Activated naive CD4-positive, alpha-beta T cell treated with anti-CD3 and anti-CD28 coated beads, Interleukin-2, amount 10 ng/mL, durations not matched to agents 7 days and 5 days (primary cell): ENCODE results near the gene WNT11.
"Not testable (repeated sequence)": the region's sequence is repeated elsewhere in the genome, so short reads cannot be mapped to it uniquely, and the experiment has no call there.

Source experiments
- CTCF ChIA-PET: fragments of 350-600 bp; sonication (Branson Sonifier 250); formaldehyde crosslinking; loops from one replicate; lab custom pipeline; 2021; ENCODE audit warnings: antibody characterized with exemption; lab: Charles Lee
- DNase-seq: peaks from one replicate; pipeline ENCODE4 v3.0.0-alpha.2; 2020
- H3K27ac Mint-ChIP-seq: one replicate; pipeline ENCODE4 v1.8.0; 2021; ENCODE audit warnings: mild to moderate bottlenecking, moderate library complexity, mixed read lengths
- H3K27me3 Mint-ChIP-seq: one replicate; pipeline ENCODE4 v1.8.0; 2021; ENCODE audit warnings: mild to moderate bottlenecking, mixed read lengths
- H3K36me3 Mint-ChIP-seq: one replicate; pipeline ENCODE4 v1.8.0; 2021; ENCODE audit warnings: mixed read lengths
- H3K4me1 Mint-ChIP-seq: one replicate; pipeline ENCODE4 v1.8.0; 2021; ENCODE audit warnings: mixed read lengths
- H3K4me3 Mint-ChIP-seq: one replicate; pipeline ENCODE4 v1.8.0; 2021; ENCODE audit warnings: mild to moderate bottlenecking, moderate library complexity, mixed read lengths
- H3K9me3 Mint-ChIP-seq: one replicate; pipeline ENCODE4 v1.8.0; 2021; ENCODE audit warnings: mixed read lengths

WNT11 gene

DNA sequence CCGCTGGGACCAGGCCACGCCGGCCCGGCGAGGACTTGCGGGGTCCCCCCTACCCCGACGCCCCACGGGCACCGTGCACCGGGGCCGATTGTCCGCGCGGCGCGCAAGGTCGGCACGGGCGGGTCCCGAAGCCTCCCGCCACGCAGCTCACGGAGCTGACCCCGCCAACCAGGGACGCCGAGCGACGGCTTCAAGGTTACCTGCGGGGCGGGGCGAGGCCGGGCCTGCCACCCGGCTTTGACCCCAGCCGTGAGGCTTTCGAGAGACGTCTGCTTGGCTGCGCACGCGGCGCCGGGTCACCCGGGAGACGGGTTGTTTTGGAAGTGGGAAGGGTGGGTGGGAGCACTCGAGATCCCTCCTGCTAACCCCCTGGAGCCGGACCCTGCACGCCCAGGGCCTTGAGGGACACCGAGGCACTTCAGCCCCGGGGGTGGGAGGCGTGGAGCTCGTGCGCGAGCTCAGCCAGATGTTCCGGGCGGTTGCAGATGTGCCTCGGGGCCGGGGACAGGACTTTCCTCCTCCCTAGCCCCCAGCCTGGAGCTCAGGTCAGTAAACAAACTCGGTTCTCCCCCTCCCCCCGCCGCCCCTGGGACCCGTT, 3.2 kb upstream of the WNT11 start:
- Mint-ChIP-seq H3K4me1 (peaks cover 22% of the 10 kb centered on the region), H3K4me3 (peak overlapping the region; percentile 15), H3K36me3 (no peaks in the 10 kb centered on the region), H3K9me3 (no peaks in the 10 kb centered on the region), H3K27ac (no peak overlapping the region), H3K27me3 (peaks cover 100% of the 10 kb centered on the region)
- CTCF ChIA-PET: interaction anchor here (0.6 to 7.3 kb wide), 16 partner anchors 8 to 472 kb away, joined by 3 to 218 read pairs (median 13); no protein-coding TSS in a partner anchor
- peak; percentile 47 for DNase-seq

- peak; percentile 83 for DNase-seq
- Mint-ChIP-seq H3K36me3 (no peaks in the 10 kb centered on the region), H3K27me3 (peaks cover 100% of the 10 kb centered on the region), H3K4me1 (peaks cover 22% of the 10 kb centered on the region), H3K27ac (no peak overlapping the region), H3K9me3 (no peaks in the 10 kb centered on the region), H3K4me3 (peak overlapping the region; percentile 66)
- CTCF ChIA-PET: interaction anchor here (0.7 to 7.3 kb wide), 27 partner anchors 9 to 1695 kb away, joined by 3 to 218 read pairs (median 5); no protein-coding TSS in a partner anchor
Observed at GRCh38 chr11:76208438-76209374, 2.4 kb upstream of the WNT11 start.

GRCh38 chr11:76207642-76208401, 1.5 kb upstream of the WNT11 start:
- H3K9me3 Mint-ChIP-seq: no peaks in the 10 kb centered on the region
- DNase-seq: peak; percentile 80
- CTCF ChIA-PET: interaction anchor here (0.7 to 7.3 kb wide), 34 partner anchors 9 to 1694 kb away, joined by 3 to 218 read pairs (median 4); no protein-coding TSS in a partner anchor
- peaks cover 22% of the 10 kb centered on the region for H3K4me1 Mint-ChIP-seq
- no peak overlapping the region for H3K27ac Mint-ChIP-seq
- no peaks in the 10 kb centered on the region for H3K36me3 Mint-ChIP-seq
- H3K4me3 Mint-ChIP-seq: peak overlapping the region; percentile 66
- peaks cover 100% of the 10 kb centered on the region for H3K27me3 Mint-ChIP-seq

DNA sequence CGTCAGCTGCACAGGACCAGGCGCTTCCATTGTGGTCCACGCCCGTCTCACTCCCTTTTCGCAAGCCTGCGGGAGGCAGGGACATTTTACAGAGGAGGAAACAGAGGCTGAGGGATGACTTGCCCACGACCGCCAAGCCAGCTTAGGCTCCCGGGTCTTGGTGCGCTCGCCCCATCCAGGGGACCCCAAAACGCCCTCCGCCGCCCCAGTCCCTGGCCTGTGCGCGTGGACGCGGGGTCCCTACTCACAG, 300 bp downstream of the WNT11 start:
- peaks cover 93% of the 10 kb centered on the region for H3K27me3 Mint-ChIP-seq
- DNase-seq: no peak
- H3K9me3 Mint-ChIP-seq: no peaks in the 10 kb centered on the region
- H3K4me1 Mint-ChIP-seq: peaks cover 22% of the 10 kb centered on the region
- CTCF ChIA-PET: interaction anchor here (1.2 to 7.3 kb wide), 3 partner anchors 26 to 306 kb away, joined by 5 to 106 read pairs (median 15); no protein-coding TSS in a partner anchor
- no peak overlapping the region for H3K27ac Mint-ChIP-seq
- peak overlapping the region; percentile 38 for H3K4me3 Mint-ChIP-seq
- no peaks in the 10 kb centered on the region for H3K36me3 Mint-ChIP-seq

GRCh38 chr11:76205252-76206076, 838 bp downstream of the WNT11 start:
- CTCF ChIA-PET: interaction anchor here (0.6 to 7.3 kb wide), 4 partner anchors 27 to 318 kb away, joined by 3 to 106 read pairs (median 4); no protein-coding TSS in a partner anchor
- peak overlapping the region; percentile 38 for H3K4me3 Mint-ChIP-seq
- peaks cover 21% of the 10 kb centered on the region for H3K4me1 Mint-ChIP-seq
- H3K9me3 Mint-ChIP-seq: no peaks in the 10 kb centered on the region
- peaks cover 93% of the 10 kb centered on the region for H3K27me3 Mint-ChIP-seq
- no peak overlapping the region for H3K27ac Mint-ChIP-seq
- no peak for DNase-seq
- no peaks in the 10 kb centered on the region for H3K36me3 Mint-ChIP-seq

- H3K27ac Mint-ChIP-seq: no peak overlapping the region
- no peaks in the 10 kb centered on the region for H3K36me3 Mint-ChIP-seq
- CTCF ChIA-PET: no interaction called here
- no peak overlapping the region for H3K4me3 Mint-ChIP-seq
- H3K9me3 Mint-ChIP-seq: no peaks in the 10 kb centered on the region
- DNase-seq: no peak
- H3K4me1 Mint-ChIP-seq: peaks cover 20% of the 10 kb centered on the region
- peaks cover 79% of the 10 kb centered on the region for H3K27me3 Mint-ChIP-seq
Observed at GRCh38 chr11:76203937-76204336, 2.4 kb downstream of the WNT11 start.

DNA sequence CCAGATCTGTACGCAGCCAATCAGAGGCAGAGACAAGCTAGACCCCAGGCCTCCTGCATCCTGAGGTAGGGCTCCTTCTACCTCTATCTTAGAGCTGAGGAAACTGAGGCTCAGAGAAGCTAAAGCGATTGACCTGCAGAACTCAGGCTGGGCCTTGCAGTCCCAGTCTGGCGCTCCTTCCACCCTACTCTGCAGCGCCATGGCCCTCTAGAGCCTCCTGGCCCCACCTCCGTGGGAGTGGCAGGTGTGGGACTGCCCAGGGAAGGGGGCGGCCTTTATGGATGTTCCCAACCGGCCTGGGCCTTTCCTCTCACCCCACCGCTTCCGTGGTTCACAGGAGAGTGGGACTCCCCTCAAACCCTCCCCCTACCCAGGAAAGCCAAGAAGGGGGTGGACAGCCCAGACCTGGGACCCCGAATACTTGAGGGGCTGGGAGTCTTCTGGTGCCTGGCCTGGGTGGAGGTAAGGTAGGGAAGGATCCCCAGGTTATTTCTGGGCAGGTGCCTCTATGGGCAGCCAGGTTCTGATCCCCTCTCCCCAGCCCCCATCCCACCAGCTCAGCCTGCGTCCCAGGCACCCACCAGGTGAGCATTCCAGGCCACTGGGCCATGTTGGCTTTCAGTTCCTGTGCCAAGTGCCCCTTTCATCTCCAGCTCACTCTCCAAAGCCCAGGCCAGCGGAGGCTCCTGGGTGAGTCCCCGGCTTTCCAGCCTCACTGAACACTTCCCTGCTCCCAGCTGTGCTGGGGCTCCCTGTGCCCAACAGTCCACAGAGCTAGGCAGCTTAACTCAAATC, 3.0 kb downstream of the WNT11 start:
- CTCF ChIA-PET: interaction anchor here (0.9 to 1.7 kb wide), 2 partner anchors 114 to 116 kb away, joined by 3 to 4 read pairs; no protein-coding TSS in a partner anchor
- Mint-ChIP-seq H3K4me1 (peaks cover 17% of the 10 kb centered on the region), H3K9me3 (no peaks in the 10 kb centered on the region), H3K27ac (no peak overlapping the region), H3K36me3 (no peaks in the 10 kb centered on the region), H3K27me3 (peaks cover 73% of the 10 kb centered on the region), H3K4me3 (no peak overlapping the region)
- DNase-seq: no peak

GRCh38 chr11:76201672-76202412, 4.5 kb downstream of the WNT11 start:
- Mint-ChIP-seq H3K27ac (no peak overlapping the region), H3K9me3 (no peaks in the 10 kb centered on the region), H3K36me3 (no peaks in the 10 kb centered on the region), H3K27me3 (peaks cover 62% of the 10 kb centered on the region), H3K4me1 (peaks cover 7% of the 10 kb centered on the region), H3K4me3 (no peak overlapping the region)
- CTCF ChIA-PET: interaction anchor here (1.7 kb wide), 1 partner anchor 118 kb away, joined by 4 read pairs; no protein-coding TSS in a partner anchor
- DNase-seq: no peak

DNA sequence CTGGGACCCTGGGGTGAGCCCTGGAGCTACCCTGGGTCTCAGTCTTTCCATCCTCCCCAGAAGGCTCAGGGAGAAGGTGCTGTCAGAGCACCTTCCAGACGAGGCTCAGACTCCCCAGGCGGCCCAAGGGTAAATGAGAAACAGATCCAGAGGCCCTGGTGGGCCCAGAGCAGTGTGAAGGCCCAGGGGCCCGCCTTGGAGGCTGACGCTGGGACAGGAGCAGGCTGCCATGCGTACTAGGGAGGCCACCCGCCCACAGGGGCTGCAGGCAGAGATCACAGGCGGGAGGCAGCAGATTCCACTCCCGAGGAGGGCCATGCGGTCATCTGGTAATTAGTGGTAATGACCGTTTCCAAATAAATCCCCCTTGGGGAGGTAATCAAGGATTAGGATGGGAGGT, 5.2 kb downstream of the WNT11 start:
- H3K9me3 Mint-ChIP-seq: no peaks in the 10 kb centered on the region
- H3K36me3 Mint-ChIP-seq: no peaks in the 10 kb centered on the region
- CTCF ChIA-PET: no interaction called here
- peaks cover 54% of the 10 kb centered on the region for H3K27me3 Mint-ChIP-seq
- no peak overlapping the region for H3K4me3 Mint-ChIP-seq
- H3K27ac Mint-ChIP-seq: no peak overlapping the region
- no peak for DNase-seq
- peaks cover 2% of the 10 kb centered on the region for H3K4me1 Mint-ChIP-seq

DNA sequence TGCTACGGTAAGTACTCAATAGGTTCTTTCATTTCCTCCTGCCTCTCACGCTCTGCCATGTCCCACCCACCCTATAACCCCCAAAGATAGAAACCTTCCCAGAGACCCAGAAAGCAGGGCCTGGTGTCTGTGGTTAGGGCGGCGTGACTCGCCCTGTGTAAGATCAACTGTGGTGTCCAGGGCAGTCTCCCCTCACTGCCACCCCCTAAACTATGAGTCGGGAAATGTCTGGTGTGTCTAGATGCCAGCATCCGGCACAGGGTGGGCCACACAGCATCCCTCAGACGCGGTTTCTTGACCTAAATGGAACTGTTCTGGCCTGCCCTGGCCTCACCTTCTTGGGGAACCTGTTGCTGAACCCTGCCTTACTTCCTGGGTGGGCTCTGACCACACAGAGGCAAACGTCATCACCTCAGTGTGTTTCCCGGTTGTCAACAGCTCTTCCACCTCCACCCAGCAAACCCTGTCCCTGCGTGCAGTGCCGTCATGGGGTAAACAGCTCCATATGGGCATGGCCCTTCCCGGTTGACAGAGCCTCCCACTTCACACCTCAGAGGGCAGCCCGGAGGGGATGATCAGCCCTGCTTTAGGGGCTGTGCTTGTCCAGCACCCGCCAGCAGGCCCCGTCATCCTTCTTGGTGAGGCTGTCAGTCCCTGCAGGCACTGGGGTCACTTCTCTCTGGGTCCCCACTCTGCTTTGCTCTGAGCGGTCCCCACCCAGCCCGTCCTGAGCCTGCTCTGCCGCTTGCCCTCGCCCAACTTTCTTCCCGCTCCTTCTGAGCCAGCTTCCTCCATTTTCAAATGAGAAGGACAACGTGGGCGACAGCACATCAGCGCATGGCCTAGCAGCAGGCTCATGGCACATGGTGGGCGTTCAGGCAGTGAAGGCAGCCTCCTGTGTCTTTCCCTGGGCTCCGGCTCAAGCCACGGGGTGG, 6.0 kb downstream of the WNT11 start:
- Mint-ChIP-seq H3K36me3 (no peaks in the 10 kb centered on the region), H3K27ac (peak overlapping the region; percentile 65), H3K27me3 (peaks cover 46% of the 10 kb centered on the region), H3K4me3 (no peak overlapping the region), H3K4me1 (no peaks in the 10 kb centered on the region), H3K9me3 (no peaks in the 10 kb centered on the region)
- no peak for DNase-seq
- CTCF ChIA-PET: no interaction called here

DNA sequence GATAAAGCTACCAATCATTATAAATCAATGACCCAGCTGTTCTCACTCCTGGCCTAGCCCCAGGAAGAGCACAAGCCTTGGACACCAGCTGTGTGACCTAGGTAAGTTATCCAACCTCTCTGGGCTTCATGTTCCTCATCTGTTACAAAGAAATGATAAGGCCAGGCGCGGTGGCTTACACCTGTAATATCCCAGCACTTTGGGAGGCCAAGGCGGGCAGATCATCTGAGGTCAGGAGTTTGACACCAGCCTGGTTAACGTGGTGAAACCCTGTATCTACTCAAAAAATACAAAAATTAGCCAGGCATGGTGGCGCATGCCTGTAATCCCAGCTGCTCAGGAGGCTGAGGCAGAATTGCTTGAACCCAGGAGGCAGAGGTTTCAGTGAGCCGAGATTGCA, 7.6 kb downstream of the WNT11 start:
- not testable (repeated sequence) for H3K36me3 Mint-ChIP-seq, H3K4me1 Mint-ChIP-seq, H3K27ac Mint-ChIP-seq, H3K4me3 Mint-ChIP-seq, DNase-seq, H3K9me3 Mint-ChIP-seq
- H3K27me3 Mint-ChIP-seq: peaks cover 34% of the 10 kb centered on the region
- CTCF ChIA-PET: interaction anchor here (1.5 kb wide), 1 partner anchor 9 kb away, joined by 6 read pairs; no protein-coding TSS in a partner anchor
